Measurements from ENCODE around the gene RPA3. TPM values are rescaled to one million over a fixed set of nuclear protein-coding genes. Genes with fewer than 3 reads are reported as not detected.
A peak's percentile ranks its signal among the peaks of the same experiment; 100 is the strongest.

RPA3 gene
- polyA plus RNA-seq (19.2 to 51.1 TPM (median 28.3 TPM) in 3 replicates), polyA minus RNA-seq (3.5 to 6.5 TPM (median 4.0 TPM) in 3 replicates)
- polyA plus RNA-seq (2011; ENCODE audit: low read depth): 2.7 TPM
- 25.2 and 27.3 TPM in 2 replicates for polyA plus RNA-seq (2011; cell fraction: cytosol; rRNA removed)
- 7.6 and 8.9 TPM in 2 replicates for polyA plus RNA-seq (2011; cell fraction: nucleus; rRNA removed)
- polyA plus RNA-seq (2012; ENCODE audit: low replicate concordance): 24.5 and 37.1 TPM in 2 replicates
- 12.3 TPM for polyA minus RNA-seq (2011; cell fraction: cytosol; rRNA and poly(A)+ RNA removed)
- polyA minus RNA-seq (2011; cell fraction: nucleus; rRNA and poly(A)+ RNA removed): 2.5 and 3.3 TPM in 2 replicates

DNA sequence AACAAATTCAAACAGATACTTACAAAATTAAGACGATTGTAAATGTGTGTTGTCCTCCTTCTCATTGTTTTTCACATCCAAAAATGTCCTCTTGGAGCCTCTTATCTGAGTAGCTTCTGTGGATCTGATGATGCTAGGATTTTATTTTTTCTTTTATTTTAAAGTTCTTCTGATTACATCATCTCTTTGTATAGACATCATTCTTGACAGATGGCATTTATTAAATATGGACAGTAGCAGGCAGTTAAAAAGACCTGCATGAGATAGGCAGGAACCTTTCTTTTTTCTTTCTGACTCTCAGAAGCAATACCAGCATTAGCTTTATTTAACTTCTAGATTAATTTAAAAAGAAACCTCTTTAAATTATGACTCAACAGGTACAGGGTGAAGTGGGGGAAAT, at the start of gene RPA3:
TSS of gene RPA3 (minus strand) at position 116 of the 400 bp plus-strand sequence. CDS start 78,189 bp downstream, outside the sequence.
- dilution Hi-C loops (cut with MboI; ENCODE audit: extremely low pct_ligation_motif_present, low sequenced_read_pairs): no loop called here
- no peak within 1 kb of the TSS for H2AFZ ChIP-seq (ENCODE audit: control insufficient read depth, low read length)
- H4K20me1 ChIP-seq (ENCODE audit: control insufficient read depth, extremely low read depth, insufficient read depth, low read length): no peaks in the 10 kb centered on the region
- FAIRE-seq: no peak
- no peak for DNase-seq (ENCODE audit: low read depth, low spot score)
- peaks cover 5% of the 10 kb centered on the region for H3K4me1 ChIP-seq (ENCODE audit: control insufficient read depth, extremely low read depth, insufficient read depth, low read length)
- TF ChIP-seq EZH2 (IDR thresholded peaks at IDR 0.05; ENCODE audit: low read length) (no peak), CTCF (optimal IDR thresholded peaks at IDR 0.05 in 1 of 3, IDR thresholded peaks at IDR 0.05 in 1 of 3, conservative IDR thresholded peaks at IDR 0.05 in 1 of 3; ENCODE audit: extremely low read depth in 1 of 3, insufficient read depth in 2 of 3, low read length in 3 of 3) (no peak)
- H3K4me3 ChIP-seq (ENCODE audit: control insufficient read depth in 2 of 3, extremely low read depth in 1 of 3, insufficient read depth in 2 of 3, low read depth in 1 of 3, low read length in 3 of 3): no peak within 1 kb of the TSS
- no peaks in the 10 kb centered on the region for H3K9me3 ChIP-seq (ENCODE audit: control insufficient read depth, low read depth, low read length)
- no peaks in the 10 kb centered on the region for H3K9me1 ChIP-seq (ENCODE audit: control insufficient read depth, extremely low read depth, insufficient read depth, low read length)
- no peaks in the 10 kb centered on the region for H3K79me2 ChIP-seq (ENCODE audit: control insufficient read depth, insufficient read depth, low read length)
- peak within 1 kb of the TSS; percentile 39 for H3K4me2 ChIP-seq (ENCODE audit: control insufficient read depth, extremely low read depth, insufficient read depth, low read depth, low read length)
- no peak within 1 kb of the TSS for H3K9ac ChIP-seq (ENCODE audit: control insufficient read depth, extremely low read depth, insufficient read depth, low read length)
- H3K27me3 ChIP-seq (ENCODE audit: control insufficient read depth, extremely low read depth, insufficient read depth, low read length): no peaks in the 10 kb centered on the region
- peak within 1 kb of the TSS; percentile 19 for H3K27ac ChIP-seq (ENCODE audit: control insufficient read depth, insufficient read depth, low read length)
- H3K36me3 ChIP-seq (ENCODE audit: control insufficient read depth in 2 of 2, extremely low read depth in 1 of 2, insufficient read depth in 2 of 2, low read length in 2 of 2): no peaks in the 10 kb centered on the region

GRCh38 chr7:7766671-7767070, 48.3 kb upstream of the RPA3 start:
- FAIRE-seq (no peak), DNase-seq (ENCODE audit: low read depth, low spot score) (no peak)
- Histone ChIP-seq H3K27me3 (ENCODE audit: control insufficient read depth, extremely low read depth, insufficient read depth, low read length) (no peaks in the 10 kb centered on the region), H3K36me3 (ENCODE audit: control insufficient read depth in 2 of 2, extremely low read depth in 1 of 2, insufficient read depth in 2 of 2, low read length in 2 of 2) (no peaks in the 10 kb centered on the region), H3K79me2 (ENCODE audit: control insufficient read depth, insufficient read depth, low read length) (no peaks in the 10 kb centered on the region), H4K20me1 (ENCODE audit: control insufficient read depth, extremely low read depth, insufficient read depth, low read length) (no peaks in the 10 kb centered on the region), H3K27ac (ENCODE audit: control insufficient read depth, insufficient read depth, low read length) (no peak overlapping the region), H3K9me1 (ENCODE audit: control insufficient read depth, extremely low read depth, insufficient read depth, low read length) (no peaks in the 10 kb centered on the region), H3K9ac (ENCODE audit: control insufficient read depth, extremely low read depth, insufficient read depth, low read length) (no peak overlapping the region), H3K4me2 (ENCODE audit: control insufficient read depth, extremely low read depth, insufficient read depth, low read depth, low read length) (no peak overlapping the region), H3K9me3 (ENCODE audit: control insufficient read depth, low read depth, low read length) (no peaks in the 10 kb centered on the region), H2AFZ (ENCODE audit: control insufficient read depth, low read length) (no peak overlapping the region), H3K4me3 (ENCODE audit: control insufficient read depth in 2 of 3, extremely low read depth in 1 of 3, insufficient read depth in 2 of 3, low read depth in 1 of 3, low read length in 3 of 3) (no peak overlapping the region), H3K4me1 (ENCODE audit: control insufficient read depth, extremely low read depth, insufficient read depth, low read length) (peaks cover 21% of the 10 kb centered on the region)
- dilution Hi-C loops (cut with MboI; ENCODE audit: extremely low pct_ligation_motif_present, low sequenced_read_pairs): no loop called here
- no peak for TF ChIP-seq EZH2 (IDR thresholded peaks at IDR 0.05; ENCODE audit: low read length)
- no peak for TF ChIP-seq CTCF (optimal IDR thresholded peaks at IDR 0.05 in 1 of 3, IDR thresholded peaks at IDR 0.05 in 1 of 3, conservative IDR thresholded peaks at IDR 0.05 in 1 of 3; ENCODE audit: extremely low read depth in 1 of 3, insufficient read depth in 2 of 3, low read length in 3 of 3)
